Left colon (tissue), 2 donors: ENCODE results near the gene TSSC4. TPM values are rescaled to one million over a fixed set of nuclear protein-coding genes. Genes with fewer than 3 reads are reported as not detected.
"Not testable (repeated sequence)": the region's sequence is repeated elsewhere in the genome, so short reads cannot be mapped to it uniquely, and the experiment has no call there.

Experiments used
- ATAC-seq: fragments of 200-7000 bp; cut with Tn5 transposase; one replicate; pipeline ENCODE4 v1.9.1; 2020; ENCODE audit warnings: mild to moderate bottlenecking, moderate library complexity
- DNase-seq, 2 donors: peaks; one replicate each; pipeline ENCODE4 v3.0.0-alpha.2; 2020
- intact Hi-C, 2 donors: fragments of 100-400 bp; cut with DNase I in 1 of 2; cut with micrococcal nuclease in 1 of 2; formaldehyde crosslinking; loops; one replicate each; pipeline versions ENCODE4 v1.11.2 to v1.14.0; 2022; cut with DNase I, micrococcal nuclease
- long read RNA-seq: library from polyadenylated mRNA; unstranded; transcript quantifications from one replicate; pipeline ENCODE4 v2.0.0, GENCODE V29; 2021
- total RNA-seq, 2 donors: library from RNA; stranded (reverse); fragmentation: NEBNext Ultra II Directional; extraction: Animal tissue kit (Norgen Biotek cat#: 25700); gene quantifications; one replicate each; pipeline ENCODE4 v1.2.1, GENCODE V29; 2021
- donor health status: DM: no; HTN: no; CAD: no.
- donor health status: DM: yes; HTN: yes; CAD: no.

Gene TSSC4
- 10 to 100 TPM; 39.9 to 40.4 TPM for total RNA-seq
- long read RNA-seq, transcript TSSC4-210 (2 exons, 912 nt), result minor isoform, 8 of 83 reads
- long read RNA-seq, transcript TSSC4-201 (3 exons, 1,686 nt), result major isoform, 58 of 83 reads
- long read RNA-seq, partial matches to known transcripts, result 5 of 83 reads
- long read RNA-seq, other reads (novel, unspliced or antisense), result 7 of 83 reads

DNA sequence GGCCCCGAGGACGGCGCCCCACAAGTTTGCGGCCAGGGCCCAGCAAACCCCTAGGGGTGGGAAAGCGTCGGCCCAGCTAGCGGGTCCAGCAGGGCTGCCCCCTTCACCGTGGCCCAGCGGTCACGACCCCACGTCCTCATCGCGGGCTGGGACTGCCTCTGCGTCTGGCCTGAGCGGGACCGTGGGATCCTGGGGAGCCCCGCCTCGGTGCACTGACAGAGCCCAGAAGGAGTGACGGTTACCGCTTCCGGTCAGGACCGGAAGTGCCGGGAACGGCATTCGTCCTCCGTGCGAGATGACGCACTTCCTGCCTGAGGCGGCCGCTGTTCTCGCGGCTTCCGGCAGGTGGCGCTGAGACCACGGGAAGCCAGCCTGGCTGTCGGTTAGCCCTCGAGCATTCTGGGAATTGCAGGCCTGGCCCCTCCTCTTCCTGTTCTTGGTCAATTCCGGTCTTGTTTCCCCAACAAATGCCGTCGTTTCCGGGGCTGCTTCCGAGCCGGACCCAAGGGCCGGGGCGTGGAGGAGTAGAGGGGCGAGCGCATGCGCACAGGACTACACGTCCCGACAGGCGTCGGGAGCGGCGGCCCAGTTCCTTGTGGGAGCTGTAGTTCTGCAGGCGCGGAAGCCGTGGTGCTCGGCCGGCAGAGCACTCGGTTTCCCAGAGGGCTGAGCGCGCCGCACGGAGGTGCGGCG lies at the start of gene TSSC4:
Gene TSSC4, plus strand, starts transcription at position 682 of the 693 bp plus-strand sequence. CDS start 1,884 bp downstream, outside the sequence.
- ATAC-seq (peak; percentile 86), DNase-seq (peak; percentile 99 to 100)
- intact Hi-C loops, result no loop called here

GRCh38 chr11:2351701-2352100 lies 48.8 kb upstream of the TSSC4 start:
- DNase-seq (no peak), ATAC-seq (no peak)
- intact Hi-C loops, result no loop called here

GRCh38 chr11:2352420-2352819 lies 48.1 kb upstream of the TSSC4 start:
- intact Hi-C loops, result no loop called here
- DNase-seq (no peak), ATAC-seq (no peak)

- no peak for DNase-seq
- no peak for ATAC-seq
- intact Hi-C loops, result no loop called here
Observed at GRCh38 chr11:2355000-2355644, 45.4 kb upstream of the TSSC4 start.

DNA sequence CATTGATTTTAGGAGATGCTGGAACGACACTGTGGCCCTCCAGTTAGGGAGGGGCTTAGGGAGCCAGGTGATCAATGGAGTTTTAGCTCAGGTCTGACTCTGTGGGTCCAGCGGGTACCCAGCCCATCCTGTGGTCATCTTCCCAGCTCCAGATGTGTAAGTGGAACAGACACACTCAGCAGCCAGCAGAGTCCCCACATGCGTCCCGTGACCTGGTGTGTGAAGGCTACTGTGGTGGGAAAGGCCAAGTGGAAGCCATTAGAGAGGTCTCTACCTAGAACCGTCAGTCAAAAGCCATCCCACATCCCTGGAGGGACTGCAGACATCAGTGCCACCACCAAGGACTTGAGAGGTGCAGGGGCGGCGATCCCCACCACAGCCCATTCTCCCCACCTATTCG lies 43.3 kb upstream of the TSSC4 start:
- ATAC-seq, result no peak
- no peak for DNase-seq
- intact Hi-C loops, result no loop called here

DNA sequence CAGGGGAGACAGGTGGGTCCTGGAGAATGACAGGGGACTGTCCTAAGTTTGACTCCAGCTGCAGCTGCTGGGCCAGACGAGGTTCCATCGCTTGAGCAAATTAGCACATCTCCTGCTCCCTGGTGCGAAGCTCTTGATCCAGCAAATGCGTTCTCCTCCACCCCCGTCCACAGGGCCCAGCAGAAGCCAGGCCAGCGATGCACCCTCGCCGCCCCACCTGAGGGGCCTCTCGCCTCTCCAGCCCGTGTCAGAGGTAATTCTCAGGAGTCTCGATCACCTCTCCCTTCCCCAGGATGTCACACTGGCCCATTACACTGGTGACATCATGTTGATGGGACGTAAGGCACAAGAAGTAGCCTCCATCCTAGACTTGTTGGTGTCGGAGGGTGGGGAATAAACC lies 42.9 kb upstream of the TSSC4 start:
- DNase-seq, ATAC-seq, intact Hi-C loops: not testable (repeated sequence)

DNA sequence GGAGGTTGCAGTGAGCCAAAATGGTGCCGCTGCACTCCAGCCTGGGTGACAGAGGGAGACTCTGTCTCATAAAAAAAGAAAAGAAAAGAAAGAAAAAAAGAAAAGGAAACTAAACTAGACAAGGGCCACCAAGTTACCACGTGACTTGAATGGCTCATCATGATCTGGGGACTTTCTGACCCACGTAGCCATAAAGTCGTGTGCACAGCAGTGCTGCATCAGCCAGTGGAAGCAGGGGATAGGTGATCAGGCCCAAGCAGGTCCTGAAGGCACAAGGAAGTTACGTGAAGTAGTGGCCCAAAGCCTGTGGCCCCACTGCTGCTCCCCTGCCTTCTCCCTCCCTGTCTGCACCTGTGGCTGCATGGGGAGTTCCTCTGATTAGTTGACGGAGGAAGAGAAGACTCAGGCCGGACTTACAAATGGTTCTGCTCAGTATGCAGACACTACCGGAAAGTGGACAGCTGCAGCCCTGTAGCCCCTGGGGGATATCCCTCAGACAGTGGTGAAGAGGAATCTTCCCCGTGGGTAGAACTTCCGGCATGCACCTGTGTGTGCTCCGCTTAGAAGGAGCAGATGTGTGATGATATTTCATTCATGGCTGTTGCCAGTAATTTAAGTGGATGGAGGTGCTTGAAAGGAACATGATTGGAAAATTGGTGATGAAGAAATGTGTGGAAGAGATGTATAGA lies 41.7 kb upstream of the TSSC4 start:
- ATAC-seq, result no peak
- intact Hi-C loops, result no loop called here
- no peak for DNase-seq

DNA sequence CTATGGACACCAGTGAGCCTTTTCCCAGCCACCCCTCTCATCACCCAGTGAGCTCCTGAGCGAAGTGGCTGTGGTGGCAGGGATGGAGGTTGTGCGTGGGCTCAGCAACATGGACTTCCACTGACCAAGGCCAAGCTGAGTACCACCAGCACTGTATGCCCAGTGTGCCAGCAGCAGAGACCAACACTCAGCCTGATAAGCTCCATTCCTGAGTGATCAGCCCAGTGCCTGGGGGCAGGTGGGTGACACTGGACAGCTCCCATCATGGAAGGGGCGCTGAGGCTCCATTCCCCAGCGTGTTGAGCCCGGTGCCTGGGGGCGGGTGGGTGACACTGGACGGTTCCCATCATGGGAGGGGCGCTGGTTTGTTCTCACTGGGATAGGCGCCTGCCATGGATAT lies 41.0 kb upstream of the TSSC4 start:
- no peak for DNase-seq
- ATAC-seq, result no peak
- intact Hi-C loops, result no loop called here

DNA sequence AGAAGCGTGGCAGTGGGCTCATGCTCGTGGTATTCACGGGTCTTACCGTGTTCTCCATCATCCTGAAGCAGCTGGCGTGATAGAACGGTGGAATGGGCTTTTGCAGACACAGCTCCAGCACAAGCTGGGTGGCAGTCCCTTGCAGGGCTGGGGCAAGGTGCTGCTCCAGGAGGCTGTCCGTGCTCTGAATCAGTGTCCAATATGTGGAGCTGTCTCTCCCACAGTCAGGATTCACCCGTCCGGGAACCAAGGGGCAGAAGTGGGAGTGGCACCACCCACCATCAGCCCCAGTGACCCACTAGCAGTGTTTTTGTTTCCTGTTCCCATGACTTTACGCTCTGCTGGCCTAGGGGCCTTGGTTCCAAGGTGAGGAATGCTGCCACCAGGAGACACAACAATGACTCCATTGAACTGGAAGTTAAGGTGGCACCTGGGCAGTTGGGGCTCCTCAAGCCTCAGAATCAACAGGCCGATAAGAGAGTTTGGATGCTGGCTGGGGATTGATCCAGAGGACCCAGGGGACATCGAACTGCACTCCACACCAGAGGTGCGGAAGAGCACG lies 40.4 kb upstream of the TSSC4 start:
- intact Hi-C loops, result no loop called here
- DNase-seq, result no peak
- no peak for ATAC-seq

DNA sequence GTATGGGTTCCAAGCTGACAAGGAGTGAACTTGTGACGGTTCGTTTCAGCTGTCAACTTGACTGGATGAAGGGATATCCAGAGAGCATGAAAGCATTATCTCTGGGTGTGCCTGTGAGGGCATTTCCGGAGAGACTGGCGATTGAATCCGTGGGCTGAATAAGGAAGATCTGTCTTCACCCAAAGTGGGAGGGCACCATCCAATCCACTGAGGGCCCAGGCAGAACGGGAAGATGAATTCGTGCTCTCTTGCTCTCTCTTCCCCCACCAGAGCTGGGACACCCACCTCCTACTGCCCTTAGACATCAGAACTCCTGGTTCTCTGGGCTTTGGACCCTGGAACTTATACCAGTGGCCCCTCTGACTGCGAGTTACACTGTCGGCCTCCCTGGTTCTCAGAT lies 39.0 kb upstream of the TSSC4 start:
- intact Hi-C loops, result no loop called here
- ATAC-seq, result no peak
- DNase-seq, result no peak

GRCh38 chr11:2362414-2362813 lies 38.1 kb upstream of the TSSC4 start:
- DNase-seq, result no peak
- intact Hi-C loops, result no loop called here
- no peak for ATAC-seq

- no peak for DNase-seq
- intact Hi-C loops, result no loop called here
- ATAC-seq, result no peak
Observed at GRCh38 chr11:2363130-2363529, 37.4 kb upstream of the TSSC4 start.

GRCh38 chr11:2363577-2364370 lies 36.8 kb upstream of the TSSC4 start:
- ATAC-seq (no peak), DNase-seq (no peak)
- intact Hi-C loops, result no loop called here

DNA sequence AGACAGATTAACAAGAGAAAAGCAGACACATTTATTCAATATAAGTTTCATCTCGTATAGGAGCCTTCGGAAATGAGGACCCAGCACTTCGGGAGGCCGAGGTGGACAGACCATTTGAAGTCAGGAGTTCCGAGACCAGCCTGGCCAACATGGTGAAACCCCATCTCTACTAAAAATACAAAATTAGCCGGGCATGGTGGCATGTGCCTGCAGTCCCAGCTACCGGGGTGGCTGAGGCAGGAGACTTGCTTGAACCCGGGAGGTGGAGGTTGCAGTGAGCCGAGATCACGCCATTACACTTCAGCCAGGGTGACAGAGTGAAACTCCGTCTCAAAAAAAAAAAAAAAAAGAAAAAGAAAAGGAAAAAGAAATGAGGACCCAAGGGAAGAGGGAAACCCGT lies 36.2 kb upstream of the TSSC4 start:
- ATAC-seq, intact Hi-C loops, DNase-seq: not testable (repeated sequence)

DNA sequence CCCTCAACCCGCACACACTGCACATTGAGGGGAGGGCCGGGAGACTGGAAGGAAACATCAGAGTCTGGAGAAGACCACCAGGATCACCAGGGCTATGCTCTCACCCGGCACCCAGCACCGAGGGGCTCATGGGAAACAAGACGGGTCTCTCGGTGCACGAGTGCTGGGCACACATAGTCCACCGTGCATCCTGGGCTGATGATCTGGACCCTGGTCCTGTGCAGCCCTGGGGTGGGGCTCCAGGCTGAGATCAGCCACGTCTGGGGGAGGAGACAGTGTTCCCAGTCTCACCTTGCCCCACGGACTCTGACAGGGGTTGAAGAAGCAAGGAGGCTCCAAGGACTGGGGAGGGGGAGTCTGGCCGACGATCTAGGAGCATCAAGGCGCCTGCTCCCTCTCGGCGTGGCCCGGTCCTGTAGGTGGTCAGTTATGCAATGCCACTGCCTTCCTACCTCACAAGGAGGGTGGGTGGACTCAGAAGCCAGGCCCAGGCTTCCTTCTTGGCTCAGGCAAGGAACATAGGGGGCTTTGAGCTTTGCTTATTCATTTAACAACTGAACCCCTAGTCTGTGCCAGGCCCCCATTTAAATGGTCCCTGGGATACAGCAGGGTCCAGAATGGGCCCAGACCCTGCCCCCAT lies 34.9 kb upstream of the TSSC4 start:
- no peak for ATAC-seq
- DNase-seq, result no peak
- intact Hi-C loops, result no loop called here

DNA sequence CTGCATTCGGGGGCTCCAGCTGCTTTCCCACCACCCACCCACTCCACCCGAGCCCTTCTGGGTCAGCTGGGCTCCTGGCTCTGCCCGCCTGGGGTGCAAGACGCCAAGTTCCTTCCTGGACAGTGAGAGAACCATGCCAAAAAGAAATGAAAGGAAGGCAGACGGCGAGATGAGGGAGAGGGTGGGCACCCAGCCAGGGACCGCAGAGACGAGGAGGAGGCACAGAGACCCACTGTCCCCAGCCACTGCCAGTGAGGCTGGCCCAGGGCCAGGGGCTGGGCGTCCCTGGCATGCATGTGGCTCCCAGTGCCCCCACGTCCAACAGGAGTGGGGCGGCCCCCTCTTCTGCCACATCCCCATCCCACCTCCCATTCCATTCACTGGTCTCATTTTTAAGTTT lies 34.3 kb upstream of the TSSC4 start:
- intact Hi-C loops, result no loop called here
- no peak for ATAC-seq
- no peak for DNase-seq

GRCh38 chr11:2366733-2367132 lies 33.8 kb upstream of the TSSC4 start:
- intact Hi-C loops, result no loop called here
- DNase-seq (no peak), ATAC-seq (no peak)
